Neuronal stem cell (in vitro differentiated cells): ENCODE data around the gene MTFMT.
A peak's percentile ranks its signal among the peaks of the same experiment; 100 is the strongest.

Experiments
- DNase-seq: peaks from one replicate; pipeline ENCODE4 v3.0.0-alpha.2; 2013; ENCODE audit warnings: low spot score
- H2AFZ ChIP-seq: one replicate; pipeline ENCODE4 v1.6.1; 2013; ENCODE audit warnings: mild to moderate bottlenecking, low read length, inconsistent platforms
- H2AK5ac ChIP-seq: 2 replicates; pipeline ENCODE4 v1.6.1; 2013; ENCODE audit warnings: low read depth, mild to moderate bottlenecking, inconsistent platforms, low read length, moderate library complexity, mixed read lengths
- H2BK120ac ChIP-seq: 2 replicates; pipeline ENCODE4 v1.6.1; 2013; ENCODE audit warnings: low read depth, mild to moderate bottlenecking, inconsistent platforms, low read length, moderate library complexity, mixed read lengths
- H2BK12ac ChIP-seq: one replicate; pipeline ENCODE4 v1.6.1; 2013; ENCODE audit warnings: low read length, inconsistent platforms
- H2BK15ac ChIP-seq: 2 replicates; pipeline ENCODE4 v1.6.1; 2013; ENCODE audit warnings: mild to moderate bottlenecking, low read length, inconsistent platforms, mixed read lengths
- H2BK5ac ChIP-seq: one replicate; pipeline ENCODE4 v1.6.1; 2013; ENCODE audit warnings: inconsistent platforms, mild to moderate bottlenecking, low read length, moderate library complexity
- H3K14ac ChIP-seq: one replicate; pipeline ENCODE4 v1.6.1; 2013; ENCODE audit warnings: low read length, inconsistent platforms
- H3K18ac ChIP-seq: 2 replicates; pipeline ENCODE4 v1.6.1; 2013; ENCODE audit warnings: low read length, inconsistent platforms
- H3K23ac ChIP-seq: 2 replicates; pipeline ENCODE4 v1.6.1; 2013; ENCODE audit warnings: low read depth, mild to moderate bottlenecking, mixed read lengths, low read length, inconsistent platforms; ENCODE audit not compliant: poor library complexity
- H3K27ac ChIP-seq: replicated peaks from 3 replicates; pipeline ENCODE4 v1.5.1; 2013; ENCODE audit warnings: low read length, inconsistent platforms
- H3K27me3 ChIP-seq, 3 experiments: 2 replicates each; pipeline ENCODE4 v1.6.1; 2013; ENCODE audit warnings: low read length in 3 of 3, mild to moderate bottlenecking in 2 of 3, inconsistent platforms in 1 of 3, low read depth in 1 of 3, mixed read lengths in 1 of 3, moderate library complexity in 1 of 3; ENCODE audit not compliant: control insufficient read depth in 3 of 3, insufficient read depth in 3 of 3
- H3K36me3 ChIP-seq, 2 donors: replicated peaks in 1 of 2; 2 replicates each; pipeline ENCODE4 v1.6.1; 2013; ENCODE audit warnings: low read length in 2 of 2; ENCODE audit not compliant: control insufficient read depth in 2 of 2, insufficient read depth in 2 of 2
- H3K4ac ChIP-seq: 2 replicates; pipeline ENCODE4 v1.6.1; 2013; ENCODE audit warnings: inconsistent platforms, mild to moderate bottlenecking, low read length, moderate library complexity
- H3K4me1 ChIP-seq, 2 donors: 1 replicate in 1 of 2; 2 replicates in 1 of 2; pipeline ENCODE4 v1.6.1; 2013; ENCODE audit warnings: low read length in 2 of 2, low read depth in 1 of 2; ENCODE audit not compliant: control insufficient read depth in 2 of 2, insufficient read depth in 1 of 2
- H3K4me2 ChIP-seq: one replicate; pipeline ENCODE4 v1.6.1; 2013; ENCODE audit warnings: mild to moderate bottlenecking, low read length, inconsistent platforms; ENCODE audit not compliant: insufficient read depth, poor library complexity, severe bottlenecking
- H3K4me3 ChIP-seq, 2 donors: 2 replicates each; pipeline ENCODE4 v1.5.1; 2013; ENCODE audit warnings: low read length in 2 of 2, mild to moderate bottlenecking in 2 of 2, inconsistent platforms in 1 of 2, moderate library complexity in 1 of 2
- H3K79me1 ChIP-seq: one replicate; pipeline ENCODE4 v1.6.1; 2013; ENCODE audit warnings: low read depth, mild to moderate bottlenecking, inconsistent platforms, low read length, moderate library complexity
- H3K9ac ChIP-seq: one replicate; pipeline ENCODE4 v1.6.1; 2013; ENCODE audit warnings: mild to moderate bottlenecking, low read depth, low read length, inconsistent platforms; ENCODE audit not compliant: poor library complexity
- H3K9me3 ChIP-seq, 2 donors: replicated peaks in 1 of 2; 2 replicates each; pipeline versions ENCODE3 to v1.6.1; 2013; ENCODE audit warnings: low read length in 2 of 2, mild to moderate bottlenecking in 2 of 2, inconsistent platforms in 1 of 2, low read depth in 1 of 2, mixed read lengths in 1 of 2, moderate library complexity in 1 of 2; ENCODE audit not compliant: control insufficient read depth in 2 of 2, insufficient read depth in 1 of 2
- H4K8ac ChIP-seq: one replicate; pipeline ENCODE4 v1.6.1; 2013; ENCODE audit warnings: low read depth, mild to moderate bottlenecking, inconsistent platforms, low read length, moderate library complexity
- H4K91ac ChIP-seq: one replicate; pipeline ENCODE4 v1.6.1; 2013; ENCODE audit warnings: low read length, low read depth, mild to moderate bottlenecking, inconsistent platforms; ENCODE audit not compliant: poor library complexity
- WGBS, 2 donors: extraction: QIAGEN DNeasy Blood & Tissue Kit; methylation state at CpG; one replicate each; pipeline ENCODE4 v1.1.7; 2013; ENCODE audit warnings: missing lambda C conversion rate in 2 of 2, mixed read lengths in 1 of 2; ENCODE audit not compliant: insufficient read length in 2 of 2, insufficient replicate concordance in 1 of 2; ENCODE audit errors: extremely low coverage in 2 of 2; 5-methylcytosine and 5-hydroxymethylcytosine counted together

Gene MTFMT

DNA sequence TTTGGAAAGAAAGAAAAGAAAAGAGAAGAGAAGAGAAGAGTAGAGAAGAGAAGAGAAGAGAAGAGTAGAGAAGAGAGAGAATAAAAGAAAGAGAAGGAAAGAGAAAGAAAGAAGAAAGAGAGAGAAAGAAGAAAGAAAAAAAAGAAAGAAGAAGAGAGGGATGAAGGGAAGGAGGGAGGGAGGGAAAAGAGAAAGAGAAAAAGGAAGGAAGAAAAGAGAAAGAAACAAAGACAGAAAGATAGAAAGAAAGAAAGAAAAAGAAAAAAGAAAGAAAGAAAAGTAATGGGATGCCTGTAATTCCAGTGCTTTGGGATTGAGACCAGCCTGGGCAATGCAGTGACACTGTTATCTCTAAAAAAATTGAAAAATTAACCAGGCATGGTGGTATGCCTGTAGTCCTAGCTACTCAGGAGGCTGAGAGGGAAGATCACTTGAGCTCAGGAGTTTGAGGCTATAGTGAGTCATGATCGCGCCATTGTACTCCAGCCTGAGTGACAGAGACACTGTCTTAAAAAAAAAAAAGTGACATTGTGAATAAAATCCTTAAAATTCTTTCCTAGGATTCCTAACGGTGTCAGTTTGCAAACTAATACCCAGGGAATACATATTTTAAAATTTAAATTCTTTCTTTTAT is 36.7 kb upstream of the MTFMT start:
- H2BK15ac ChIP-seq, result no peak overlapping the region
- no peak overlapping the region for H3K23ac ChIP-seq
- WGBS, 2 donors, result no CpG with 5 or more reads among the region's 3 CpGs
- no peak overlapping the region for H2BK120ac ChIP-seq
- no peak for DNase-seq
- no peak overlapping the region for H3K4me2 ChIP-seq
- no peak overlapping the region for H3K9ac ChIP-seq
- no peaks in the 10 kb centered on the region for H3K79me1 ChIP-seq
- no peak overlapping the region for H4K8ac ChIP-seq
- H3K27ac ChIP-seq, result no peak overlapping the region
- no peak overlapping the region for H2AK5ac ChIP-seq
- no peak overlapping the region for H2AFZ ChIP-seq
- H3K18ac ChIP-seq, result no peak overlapping the region
- no peak overlapping the region for H4K91ac ChIP-seq
- no peaks in the 10 kb centered on the region for H3K9me3 ChIP-seq
- H3K36me3 ChIP-seq, result no peaks in the 10 kb centered on the region
- H3K4me3 ChIP-seq, result no peak overlapping the region
- no peak overlapping the region for H2BK5ac ChIP-seq
- H2BK12ac ChIP-seq, result no peak overlapping the region
- no peak overlapping the region for H3K14ac ChIP-seq
- H3K4ac ChIP-seq, result no peak overlapping the region
- peaks cover 8 to 24% of the 10 kb centered on the region in 2 donors for H3K4me1 ChIP-seq
- peaks cover 0 to 51% (median 0%) of the 10 kb centered on the region in 3 experiments for H3K27me3 ChIP-seq

- WGBS, 2 donors, result no CpG with 5 or more reads among the region's 5 CpGs
These were observed 33.3 kb upstream of the MTFMT start for GRCh38 chr15:65062726-65063125.

DNA sequence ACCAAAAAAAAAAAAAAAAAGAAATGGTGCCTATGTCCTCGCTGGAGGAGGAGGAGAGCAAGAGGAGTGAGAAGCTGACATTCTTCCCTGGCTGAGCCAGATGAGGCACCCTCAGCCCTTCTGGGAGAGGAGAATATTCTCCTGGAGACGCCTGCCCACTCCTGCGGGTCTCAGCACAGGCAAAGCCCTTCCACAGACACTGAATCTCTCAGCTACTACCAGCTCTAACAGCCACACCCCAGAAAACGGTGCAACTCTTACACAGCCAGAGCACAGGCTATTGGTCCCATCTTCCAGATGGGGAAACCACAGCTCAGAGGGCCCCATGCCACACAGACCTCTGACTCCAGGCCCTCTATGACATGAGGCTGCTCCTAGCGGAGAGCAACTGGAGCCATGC is 32.6 kb upstream of the MTFMT start:
- no CpG with 5 or more reads among the region's 5 CpGs for WGBS, 2 donors
- H3K36me3 ChIP-seq, result no peaks in the 10 kb centered on the region
- H2BK120ac ChIP-seq, result no peak overlapping the region

More at GRCh38 chr15:65062726-65063125, 33.3 kb upstream of the MTFMT start:
- Histone ChIP-seq H2BK12ac (no peak overlapping the region), H3K4me1 (peaks cover 8 to 20% of the 10 kb centered on the region in 2 donors), H3K36me3 (no peaks in the 10 kb centered on the region), H2AFZ (no peak overlapping the region), H3K4me3 (no peak overlapping the region), H2BK120ac (no peak overlapping the region), H3K4ac (no peak overlapping the region), H2BK5ac (no peak overlapping the region), H3K9me3 (peaks cover 0 to 2% of the 10 kb centered on the region in 2 donors), H2AK5ac (no peak overlapping the region), H3K23ac (no peak overlapping the region), H2BK15ac (no peak overlapping the region), H3K14ac (peak overlapping the region; percentile 58), H4K8ac (no peak overlapping the region), H4K91ac (no peak overlapping the region), H3K79me1 (no peaks in the 10 kb centered on the region), H3K4me2 (no peak overlapping the region), H3K27me3 (peaks cover 0 to 26% (median 0%) of the 10 kb centered on the region in 3 experiments), H3K9ac (no peak overlapping the region), H3K27ac (no peak overlapping the region), H3K18ac (peak overlapping the region; percentile 11)
- DNase-seq, result no peak

DNA sequence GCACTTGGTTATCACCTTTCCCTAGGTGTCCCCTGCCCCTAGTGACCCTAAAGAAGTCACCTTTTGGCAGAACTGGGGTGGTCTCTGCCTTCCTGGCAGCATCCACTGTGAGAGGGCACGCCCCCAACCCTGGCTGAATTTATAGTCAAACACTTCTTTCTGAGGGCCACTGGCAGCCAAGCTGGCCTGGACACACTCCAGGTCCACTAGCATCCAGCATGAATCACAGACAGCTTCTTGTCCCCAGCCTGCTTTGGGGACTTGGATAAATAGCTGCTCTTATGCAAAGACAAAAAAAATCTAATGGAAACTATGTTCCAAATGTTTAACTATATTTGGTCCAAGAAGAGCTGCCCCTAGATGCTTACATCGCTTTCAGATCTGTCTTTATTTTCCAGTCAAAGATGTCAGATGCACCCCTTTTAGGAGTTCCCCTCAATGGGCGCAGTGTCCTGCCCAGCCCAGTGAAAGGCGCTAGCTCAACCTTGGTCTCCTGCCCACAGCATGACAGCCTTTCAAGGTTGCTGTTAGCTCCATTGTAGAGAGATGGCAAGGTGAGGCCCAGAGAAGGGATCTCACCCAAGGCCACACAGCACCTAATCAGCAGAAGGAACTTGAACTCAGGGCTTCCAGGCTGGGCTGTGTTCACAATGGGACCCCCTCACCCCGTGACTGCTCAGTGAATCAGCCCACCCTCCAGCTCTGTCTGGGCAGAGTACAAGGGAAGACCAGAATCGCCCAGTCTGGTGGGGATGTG is 31.4 kb upstream of the MTFMT start:
- Histone ChIP-seq H3K79me1 (no peaks in the 10 kb centered on the region), H3K9me3 (peaks cover 0 to 2% of the 10 kb centered on the region in 2 donors), H3K4ac (no peak overlapping the region), H2BK15ac (peak overlapping the region; percentile 50), H3K36me3 (no peaks in the 10 kb centered on the region), H3K4me2 (no peak overlapping the region), H2AFZ (no peak overlapping the region), H2BK12ac (no peak overlapping the region), H3K18ac (no peak overlapping the region), H3K27me3 (peaks cover 0 to 12% (median 0%) of the 10 kb centered on the region in 3 experiments), H3K27ac (no peak overlapping the region), H4K91ac (no peak overlapping the region), H3K4me3 (peak overlapping the region in 1 of 2 donors; percentile 15), H3K23ac (no peak overlapping the region), H2BK5ac (peak overlapping the region; percentile 55), H2BK120ac (no peak overlapping the region), H3K14ac (no peak overlapping the region), H3K4me1 (peaks cover 7 to 10% of the 10 kb centered on the region in 2 donors), H3K9ac (no peak overlapping the region), H4K8ac (no peak overlapping the region), H2AK5ac (no peak overlapping the region)
- DNase-seq, result no peak
- no CpG with 5 or more reads among the region's 6 CpGs for WGBS, 2 donors

More for the DNA sequence above, 32.6 kb upstream of the MTFMT start:
- Histone ChIP-seq H3K4me2 (no peak overlapping the region), H4K8ac (no peak overlapping the region), H2AFZ (no peak overlapping the region), H2AK5ac (no peak overlapping the region), H3K4me3 (no peak overlapping the region), H3K27me3 (peaks cover 0 to 19% (median 0%) of the 10 kb centered on the region in 3 experiments), H3K18ac (peak overlapping the region; percentile 32), H3K23ac (no peak overlapping the region), H2BK12ac (no peak overlapping the region), H3K9ac (no peak overlapping the region), H3K4me1 (peaks cover 8 to 15% of the 10 kb centered on the region in 2 donors), H3K4ac (no peak overlapping the region), H2BK15ac (no peak overlapping the region), H2BK5ac (no peak overlapping the region), H3K14ac (no peak overlapping the region), H4K91ac (no peak overlapping the region), H3K9me3 (peaks cover 0 to 2% of the 10 kb centered on the region in 2 donors), H3K27ac (no peak overlapping the region), H3K79me1 (no peaks in the 10 kb centered on the region)
- no peak for DNase-seq
